ENCODE data around the gene ODAD2.

DNA sequence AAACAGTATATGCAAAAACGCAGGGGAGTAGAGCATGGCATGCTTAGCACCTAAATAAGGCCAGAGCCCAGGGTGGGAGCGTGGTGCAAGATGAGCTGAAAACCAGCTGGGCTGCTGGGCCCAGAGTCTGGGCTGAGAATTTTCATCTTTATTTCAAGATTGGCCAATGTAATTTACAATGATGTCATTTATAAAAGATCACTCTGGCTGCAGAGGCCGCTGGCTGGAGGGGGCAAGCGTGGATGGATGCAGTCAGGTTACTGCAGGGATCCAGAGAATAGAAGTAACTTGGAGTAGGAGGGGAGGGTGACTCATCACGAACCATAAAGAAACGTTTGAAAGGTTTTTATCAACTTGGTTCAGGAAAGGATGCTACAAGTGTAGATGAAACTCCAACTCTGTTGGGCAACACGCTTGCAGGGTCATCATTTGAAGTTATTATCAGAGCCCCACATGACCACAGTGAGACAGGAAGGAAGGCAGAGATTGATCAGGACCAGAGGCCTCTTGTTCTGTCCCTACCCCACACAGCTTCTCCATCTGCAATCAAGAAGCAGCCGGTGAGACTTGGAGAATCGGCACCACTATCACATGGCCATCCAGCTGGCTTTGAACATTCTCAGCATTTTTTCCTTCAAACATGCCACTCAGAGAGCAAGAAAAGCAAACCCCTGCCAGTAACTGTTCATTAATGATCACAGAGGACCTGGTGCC, 49.2 kb downstream of the ODAD2 start:
- no peak for TF ChIP-seq POLR2AphosphoS5 (IDR thresholded peaks at IDR 0.05; ENCODE audit: low read depth, low read length)
- TF ChIP-seq, protein P1, sequence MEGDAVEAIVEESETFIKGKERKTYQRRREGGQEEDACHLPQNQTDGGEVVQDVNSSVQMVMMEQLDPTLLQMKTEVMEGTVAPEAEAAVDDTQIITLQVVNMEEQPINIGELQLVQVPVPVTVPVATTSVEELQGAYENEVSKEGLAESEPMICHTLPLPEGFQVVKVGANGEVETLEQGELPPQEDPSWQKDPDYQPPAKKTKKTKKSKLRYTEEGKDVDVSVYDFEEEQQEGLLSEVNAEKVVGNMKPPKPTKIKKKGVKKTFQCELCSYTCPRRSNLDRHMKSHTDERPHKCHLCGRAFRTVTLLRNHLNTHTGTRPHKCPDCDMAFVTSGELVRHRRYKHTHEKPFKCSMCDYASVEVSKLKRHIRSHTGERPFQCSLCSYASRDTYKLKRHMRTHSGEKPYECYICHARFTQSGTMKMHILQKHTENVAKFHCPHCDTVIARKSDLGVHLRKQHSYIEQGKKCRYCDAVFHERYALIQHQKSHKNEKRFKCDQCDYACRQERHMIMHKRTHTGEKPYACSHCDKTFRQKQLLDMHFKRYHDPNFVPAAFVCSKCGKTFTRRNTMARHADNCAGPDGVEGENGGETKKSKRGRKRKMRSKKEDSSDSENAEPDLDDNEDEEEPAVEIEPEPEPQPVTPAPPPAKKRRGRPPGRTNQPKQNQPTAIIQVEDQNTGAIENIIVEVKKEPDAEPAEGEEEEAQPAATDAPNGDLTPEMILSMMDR (IDR thresholded peaks at IDR 0.05): no peak
